HEK293T (cell line): ENCODE measurements around the gene SLC9A6.

Source experiments
- CTCF ChIA-PET: fragments of 350-600 bp; formaldehyde crosslinking; extraction: SDS; loops from one replicate; lab custom pipeline; 2021; ENCODE audit warnings: antibody characterized with exemption, inconsistent platforms; lab: Yijun Ruan, JAX
- POLR2A ChIA-PET: fragments of 350-600 bp; formaldehyde crosslinking; extraction: SDS; loops from one replicate; lab custom pipeline; 2020; ENCODE audit warnings: antibody characterized with exemption, inconsistent platforms; lab: Yijun Ruan, JAX
- DNase-seq: peaks from one replicate; pipeline ENCODE4 v3.0.0; 2012; ENCODE audit warnings: mixed read lengths; ENCODE audit errors: extremely low spot score
- ARNT ChIP-seq: fragments of 450-650 bp; IDR thresholded peaks from 2 replicates; pipeline ENCODE4 v1.6.1; 2017; ENCODE audit warnings: mild to moderate bottlenecking
- BHLHE40 ChIP-seq: fragments of 450-650 bp; IDR thresholded peaks from 2 replicates; pipeline ENCODE4 v1.6.1; 2016; ENCODE audit warnings: mild to moderate bottlenecking, moderate library complexity, borderline replicate concordance
- CTBP1 ChIP-seq: fragments of 450-650 bp; IDR thresholded peaks from 2 replicates; pipeline ENCODE4 v1.6.1; 2016; ENCODE audit warnings: borderline replicate concordance
- ELF4 ChIP-seq: fragments of 450-650 bp; IDR thresholded peaks from 2 replicates; pipeline ENCODE4 v1.6.1; 2017; ENCODE audit warnings: antibody characterized with exemption
- FOXA1 ChIP-seq: fragments of 450-650 bp; IDR thresholded peaks from 2 replicates; pipeline ENCODE4 v1.6.1; 2016; ENCODE audit warnings: mild to moderate bottlenecking
- FOXK2 ChIP-seq: fragments of 450-650 bp; IDR thresholded peaks from 2 replicates; pipeline ENCODE4 v1.6.1; 2016; ENCODE audit warnings: mild to moderate bottlenecking
- FOXM1 ChIP-seq: fragments of 450-650 bp; IDR thresholded peaks from 2 replicates; pipeline ENCODE4 v1.6.1; 2017; ENCODE audit warnings: mild to moderate bottlenecking, borderline replicate concordance
- HDGF ChIP-seq: fragments of 450-650 bp; IDR thresholded peaks from 2 replicates; pipeline ENCODE4 v1.6.1; 2017; ENCODE audit warnings: antibody characterized with exemption, borderline replicate concordance
- L3MBTL2 ChIP-seq: fragments of 450-650 bp; conservative IDR thresholded peaks from 2 replicates; pipeline ENCODE4 v1.6.1; 2016; ENCODE audit warnings: mild to moderate bottlenecking
- LEF1 ChIP-seq: fragments of 450-650 bp; IDR thresholded peaks from 2 replicates; pipeline ENCODE4 v1.6.1; 2017; ENCODE audit warnings: mild to moderate bottlenecking, borderline replicate concordance
- NFRKB ChIP-seq: fragments of 450-650 bp; IDR thresholded peaks from 2 replicates; pipeline ENCODE4 v1.6.1; 2016; ENCODE audit warnings: mild to moderate bottlenecking, moderate library complexity
- SP1 ChIP-seq: fragments of 450-650 bp; IDR thresholded peaks from 2 replicates; pipeline ENCODE4 v1.6.1; 2017
- SUZ12 ChIP-seq: fragments of 450-650 bp; IDR thresholded peaks from 2 replicates; pipeline ENCODE4 v1.6.1; 2016; ENCODE audit warnings: mild to moderate bottlenecking
- TARDBP ChIP-seq: fragments of 450-650 bp; IDR thresholded peaks from 2 replicates; pipeline ENCODE4 v1.6.1; 2016
- ZNF384 ChIP-seq: fragments of 450-650 bp; IDR thresholded peaks from 2 replicates; pipeline ENCODE4 v1.6.1; 2016
- TF ChIP-seq, protein P1 (sequence below): fragments of 450-650 bp; IDR thresholded peaks from 2 replicates; pipeline ENCODE4 v1.6.1; 2016

Gene SLC9A6

GRCh38 chrX:135974279-135974856 is 10.9 kb upstream of the SLC9A6 start:
- TF ChIP-seq, protein P1, sequence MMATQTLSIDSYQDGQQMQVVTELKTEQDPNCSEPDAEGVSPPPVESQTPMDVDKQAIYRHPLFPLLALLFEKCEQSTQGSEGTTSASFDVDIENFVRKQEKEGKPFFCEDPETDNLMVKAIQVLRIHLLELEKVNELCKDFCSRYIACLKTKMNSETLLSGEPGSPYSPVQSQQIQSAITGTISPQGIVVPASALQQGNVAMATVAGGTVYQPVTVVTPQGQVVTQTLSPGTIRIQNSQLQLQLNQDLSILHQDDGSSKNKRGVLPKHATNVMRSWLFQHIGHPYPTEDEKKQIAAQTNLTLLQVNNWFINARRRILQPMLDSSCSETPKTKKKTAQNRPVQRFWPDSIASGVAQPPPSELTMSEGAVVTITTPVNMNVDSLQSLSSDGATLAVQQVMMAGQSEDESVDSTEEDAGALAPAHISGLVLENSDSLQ = no peak
- TF ChIP-seq ARNT (no peak), L3MBTL2 (no peak), CTBP1 (no peak), ELF4 (no peak), BHLHE40 (no peak), TARDBP (no peak), HDGF (no peak), FOXM1 (no peak), FOXA1 (no peak), SP1 (no peak), LEF1 (no peak)
- ChIA-PET CTCF (no interaction called here), POLR2A (interaction anchor here (0.6 to 1.6 kb wide), 4 partner anchors 12 to 459 kb away, joined by 3 to 7 read pairs (median 4); no protein-coding TSS in a partner anchor)
- DNase-seq = peak; percentile 89

DNA sequence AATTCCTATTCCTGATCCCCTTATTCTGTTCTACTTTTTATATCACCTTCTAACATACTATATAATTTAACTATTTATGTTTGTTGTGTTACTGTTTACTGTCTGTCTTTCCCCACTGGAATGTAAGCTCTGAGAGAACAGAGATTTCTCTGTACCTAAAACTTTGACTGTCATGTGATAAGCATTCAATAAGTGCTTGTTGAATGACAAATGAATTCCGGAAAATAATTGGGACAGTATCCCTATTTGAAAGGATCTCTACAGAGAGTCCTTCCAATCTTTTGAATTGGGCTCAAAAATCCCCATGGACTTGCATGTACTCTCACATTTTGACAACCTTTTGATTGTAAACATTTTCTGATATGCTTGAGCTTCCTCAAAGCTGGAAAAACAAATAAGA is 9.8 kb upstream of the SLC9A6 start:
- no peak for DNase-seq
- ChIA-PET POLR2A (no interaction called here), CTCF (no interaction called here)
- TF ChIP-seq ZNF384 = no peak
- TF ChIP-seq LEF1 = no peak
- no peak for TF ChIP-seq HDGF
- TF ChIP-seq ELF4 = no peak
- no peak for TF ChIP-seq SUZ12
- no peak for TF ChIP-seq BHLHE40
- no peak for TF ChIP-seq FOXK2
- no peak for TF ChIP-seq L3MBTL2
- TF ChIP-seq FOXA1 = no peak
- TF ChIP-seq CTBP1 = no peak
- no peak for TF ChIP-seq TARDBP
- TF ChIP-seq NFRKB = no peak
- TF ChIP-seq, protein P1 = no peak
- TF ChIP-seq ARNT = no peak
- no peak for TF ChIP-seq FOXM1
- TF ChIP-seq SP1 = no peak

GRCh38 chrX:135977611-135978010 is 7.6 kb upstream of the SLC9A6 start:
- POLR2A ChIA-PET = no interaction called here

GRCh38 chrX:135981010-135981409 is 4.2 kb upstream of the SLC9A6 start:
- CTCF ChIA-PET = no interaction called here
- TF ChIP-seq FOXA1 = no peak
- no peak for TF ChIP-seq FOXK2
- TF ChIP-seq ELF4 = no peak
- TF ChIP-seq ZNF384 = no peak
- no peak for TF ChIP-seq SUZ12
- no peak for TF ChIP-seq NFRKB

More at GRCh38 chrX:135977611-135978010, 7.6 kb upstream of the SLC9A6 start:
- no peak for DNase-seq
- no peak for TF ChIP-seq FOXK2
- no peak for TF ChIP-seq ZNF384
- TF ChIP-seq SUZ12 = no peak
- no peak for TF ChIP-seq SP1
- no peak for TF ChIP-seq CTBP1
- no peak for TF ChIP-seq ELF4
- TF ChIP-seq L3MBTL2 = no peak
- TF ChIP-seq LEF1 = no peak
- no peak for TF ChIP-seq FOXM1
- TF ChIP-seq NFRKB = no peak
- TF ChIP-seq, protein P1 = no peak
- TF ChIP-seq HDGF = no peak
- TF ChIP-seq TARDBP = no peak
- no peak for TF ChIP-seq BHLHE40
- no peak for TF ChIP-seq ARNT
- TF ChIP-seq FOXA1 = no peak
- CTCF ChIA-PET = interaction anchor here (0.6 kb wide), 1 partner anchor 674 kb away, joined by 6 read pairs; no protein-coding TSS in a partner anchor

DNA sequence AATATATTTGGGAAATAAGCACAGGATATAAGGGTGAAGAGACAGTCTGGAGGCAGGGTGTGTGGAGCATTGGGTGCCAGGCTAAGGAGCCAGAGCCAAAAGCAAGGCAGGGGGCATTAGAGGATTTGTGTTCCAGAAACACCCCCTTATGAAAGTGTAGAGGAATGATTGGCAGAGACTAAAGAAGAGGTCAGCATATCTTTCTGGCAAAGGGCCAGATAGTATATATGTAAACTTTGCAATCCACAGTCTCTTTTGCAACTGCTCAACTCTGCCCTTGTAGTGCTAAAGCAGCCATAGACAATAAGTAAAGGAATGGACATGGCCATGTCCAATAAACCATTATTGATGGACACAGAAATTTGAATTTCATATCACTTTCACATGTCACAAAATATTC is 3.6 kb upstream of the SLC9A6 start:
- no peak for TF ChIP-seq NFRKB
- no peak for TF ChIP-seq ELF4
- no peak for TF ChIP-seq HDGF
- no peak for TF ChIP-seq L3MBTL2
- TF ChIP-seq FOXK2 = no peak
- TF ChIP-seq FOXM1 = no peak
- TF ChIP-seq ARNT = no peak
- TF ChIP-seq LEF1 = no peak
- no peak for TF ChIP-seq CTBP1
- CTCF ChIA-PET = no interaction called here
- POLR2A ChIA-PET = no interaction called here
- no peak for DNase-seq

More at GRCh38 chrX:135981010-135981409, 4.2 kb upstream of the SLC9A6 start:
- no peak for DNase-seq
- POLR2A ChIA-PET = no interaction called here

DNA sequence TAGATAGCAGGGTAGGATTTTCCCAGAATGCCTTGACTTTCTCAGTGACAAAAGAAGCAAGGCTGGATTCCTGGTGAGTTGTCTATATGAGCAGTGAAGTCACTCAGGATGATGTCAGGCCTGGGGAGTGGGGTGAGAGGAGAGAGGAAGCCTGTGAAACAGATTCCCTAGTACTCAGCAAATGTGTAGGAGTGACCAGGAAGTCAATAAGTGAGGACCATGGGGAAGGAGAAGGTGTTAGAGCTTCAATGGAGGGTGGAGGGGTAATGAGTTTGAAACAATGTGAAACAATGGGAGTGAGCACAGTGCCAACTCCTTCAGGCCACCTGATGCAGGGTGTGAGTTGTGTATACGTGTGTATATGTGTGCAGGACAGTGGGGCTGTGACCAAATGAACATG is 2.4 kb upstream of the SLC9A6 start:
- no peak for DNase-seq
- TF ChIP-seq ELF4 (no peak), SP1 (no peak), FOXK2 (no peak), ARNT (no peak), CTBP1 (no peak), FOXM1 (no peak), LEF1 (no peak)
- CTCF ChIA-PET = no interaction called here
- POLR2A ChIA-PET = no interaction called here
